ENCODE results near the gene CSH2.
"Not testable (repeated sequence)": the region's sequence is repeated elsewhere in the genome, so short reads cannot be mapped to it uniquely, and the experiment has no call there.

- TF ChIP-seq CTCF (IDR thresholded peaks at IDR 0.05); ZFX (IDR thresholded peaks at IDR 0.05; ENCODE audit: borderline replicate concordance): not testable (repeated sequence)
Observed at GRCh38 chr17:63909586-63909985, 36.1 kb upstream of the CSH2 start.
